Neuronal stem cell (in vitro differentiated cells): ENCODE results near the gene PFKFB3.
A peak's percentile ranks its signal among the peaks of the same experiment; 100 is the strongest.

Experiments
- DNase-seq: peaks from one replicate; pipeline ENCODE4 v3.0.0-alpha.2; 2013; ENCODE audit warnings: low spot score
- H2AFZ ChIP-seq: one replicate; pipeline ENCODE4 v1.6.1; 2013; ENCODE audit warnings: mild to moderate bottlenecking, low read length, inconsistent platforms
- H2AK5ac ChIP-seq: 2 replicates; pipeline ENCODE4 v1.6.1; 2013; ENCODE audit warnings: low read depth, mild to moderate bottlenecking, inconsistent platforms, low read length, moderate library complexity, mixed read lengths
- H2BK120ac ChIP-seq: 2 replicates; pipeline ENCODE4 v1.6.1; 2013; ENCODE audit warnings: low read depth, mild to moderate bottlenecking, inconsistent platforms, low read length, moderate library complexity, mixed read lengths
- H2BK12ac ChIP-seq: one replicate; pipeline ENCODE4 v1.6.1; 2013; ENCODE audit warnings: low read length, inconsistent platforms
- H2BK15ac ChIP-seq: 2 replicates; pipeline ENCODE4 v1.6.1; 2013; ENCODE audit warnings: mild to moderate bottlenecking, low read length, inconsistent platforms, mixed read lengths
- H2BK5ac ChIP-seq: one replicate; pipeline ENCODE4 v1.6.1; 2013; ENCODE audit warnings: inconsistent platforms, mild to moderate bottlenecking, low read length, moderate library complexity
- H3K14ac ChIP-seq: one replicate; pipeline ENCODE4 v1.6.1; 2013; ENCODE audit warnings: low read length, inconsistent platforms
- H3K18ac ChIP-seq: 2 replicates; pipeline ENCODE4 v1.6.1; 2013; ENCODE audit warnings: low read length, inconsistent platforms
- H3K23ac ChIP-seq: 2 replicates; pipeline ENCODE4 v1.6.1; 2013; ENCODE audit warnings: low read depth, mild to moderate bottlenecking, mixed read lengths, low read length, inconsistent platforms; ENCODE audit not compliant: poor library complexity
- H3K27ac ChIP-seq: replicated peaks from 3 replicates; pipeline ENCODE4 v1.5.1; 2013; ENCODE audit warnings: low read length, inconsistent platforms
- H3K27me3 ChIP-seq, 3 experiments: 2 replicates each; pipeline ENCODE4 v1.6.1; 2013; ENCODE audit warnings: low read length in 3 of 3, mild to moderate bottlenecking in 2 of 3, inconsistent platforms in 1 of 3, low read depth in 1 of 3, mixed read lengths in 1 of 3, moderate library complexity in 1 of 3; ENCODE audit not compliant: control insufficient read depth in 3 of 3, insufficient read depth in 3 of 3
- H3K36me3 ChIP-seq, 2 donors: replicated peaks in 1 of 2; 2 replicates each; pipeline ENCODE4 v1.6.1; 2013; ENCODE audit warnings: low read length in 2 of 2; ENCODE audit not compliant: control insufficient read depth in 2 of 2, insufficient read depth in 2 of 2
- H3K4ac ChIP-seq: 2 replicates; pipeline ENCODE4 v1.6.1; 2013; ENCODE audit warnings: inconsistent platforms, mild to moderate bottlenecking, low read length, moderate library complexity
- H3K4me1 ChIP-seq, 2 donors: 1 replicate in 1 of 2; 2 replicates in 1 of 2; pipeline ENCODE4 v1.6.1; 2013; ENCODE audit warnings: low read length in 2 of 2, low read depth in 1 of 2; ENCODE audit not compliant: control insufficient read depth in 2 of 2, insufficient read depth in 1 of 2
- H3K4me2 ChIP-seq: one replicate; pipeline ENCODE4 v1.6.1; 2013; ENCODE audit warnings: mild to moderate bottlenecking, low read length, inconsistent platforms; ENCODE audit not compliant: insufficient read depth, poor library complexity, severe bottlenecking
- H3K4me3 ChIP-seq, 2 donors: 2 replicates each; pipeline ENCODE4 v1.5.1; 2013; ENCODE audit warnings: low read length in 2 of 2, mild to moderate bottlenecking in 2 of 2, inconsistent platforms in 1 of 2, moderate library complexity in 1 of 2
- H3K79me1 ChIP-seq: one replicate; pipeline ENCODE4 v1.6.1; 2013; ENCODE audit warnings: low read depth, mild to moderate bottlenecking, inconsistent platforms, low read length, moderate library complexity
- H3K9ac ChIP-seq: one replicate; pipeline ENCODE4 v1.6.1; 2013; ENCODE audit warnings: mild to moderate bottlenecking, low read depth, low read length, inconsistent platforms; ENCODE audit not compliant: poor library complexity
- H3K9me3 ChIP-seq, 2 donors: replicated peaks in 1 of 2; 2 replicates each; pipeline versions ENCODE3 to v1.6.1; 2013; ENCODE audit warnings: low read length in 2 of 2, mild to moderate bottlenecking in 2 of 2, inconsistent platforms in 1 of 2, low read depth in 1 of 2, mixed read lengths in 1 of 2, moderate library complexity in 1 of 2; ENCODE audit not compliant: control insufficient read depth in 2 of 2, insufficient read depth in 1 of 2
- H4K8ac ChIP-seq: one replicate; pipeline ENCODE4 v1.6.1; 2013; ENCODE audit warnings: low read depth, mild to moderate bottlenecking, inconsistent platforms, low read length, moderate library complexity
- H4K91ac ChIP-seq: one replicate; pipeline ENCODE4 v1.6.1; 2013; ENCODE audit warnings: low read length, low read depth, mild to moderate bottlenecking, inconsistent platforms; ENCODE audit not compliant: poor library complexity
- WGBS, 2 donors: extraction: QIAGEN DNeasy Blood & Tissue Kit; methylation state at CpG; one replicate each; pipeline ENCODE4 v1.1.7; 2013; ENCODE audit warnings: missing lambda C conversion rate in 2 of 2, mixed read lengths in 1 of 2; ENCODE audit not compliant: insufficient read length in 2 of 2, insufficient replicate concordance in 1 of 2; ENCODE audit errors: extremely low coverage in 2 of 2; 5-methylcytosine and 5-hydroxymethylcytosine counted together

PFKFB3 gene

DNA sequence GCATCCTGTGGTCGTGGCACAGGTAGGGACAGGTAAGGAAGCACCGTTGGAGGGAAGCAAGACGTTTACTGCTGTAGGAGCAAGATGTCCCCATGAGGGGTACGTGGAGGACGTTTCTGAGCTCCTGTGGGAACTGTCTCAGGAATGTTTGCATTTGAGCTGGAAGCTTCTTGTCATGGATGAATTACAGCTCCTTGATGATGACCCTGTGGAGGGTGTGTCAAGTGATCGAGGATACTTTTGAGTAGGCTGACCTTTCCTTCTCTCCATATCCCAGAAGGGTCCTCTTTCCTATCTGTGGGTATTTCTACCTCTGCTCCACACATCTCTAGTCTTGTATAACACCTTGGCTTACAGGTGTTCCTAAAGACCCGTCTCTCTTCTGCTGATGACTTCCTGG lies 94.8 kb downstream of the PFKFB3 start:
- Histone ChIP-seq H2AFZ (peak overlapping the region; percentile 54), H3K4me3 (no peak overlapping the region), H3K9ac (no peak overlapping the region), H4K91ac (no peak overlapping the region), H3K4me1 (peaks cover 12 to 20% of the 10 kb centered on the region in 2 donors), H3K4ac (no peak overlapping the region), H2BK12ac (no peak overlapping the region), H3K14ac (no peak overlapping the region), H4K8ac (no peak overlapping the region), H3K36me3 (no peaks in the 10 kb centered on the region), H3K18ac (no peak overlapping the region), H2BK120ac (no peak overlapping the region), H2BK15ac (no peak overlapping the region), H3K4me2 (no peak overlapping the region), H3K23ac (no peak overlapping the region), H2BK5ac (no peak overlapping the region), H2AK5ac (no peak overlapping the region), H3K9me3 (peaks cover 0 to 3% of the 10 kb centered on the region in 2 donors), H3K27me3 (no peaks in the 10 kb centered on the region), H3K27ac (no peak overlapping the region), H3K79me1 (no peaks in the 10 kb centered on the region)
- no CpG with 5 or more reads among the region's 7 CpGs for WGBS, 2 donors
- no peak for DNase-seq

DNA sequence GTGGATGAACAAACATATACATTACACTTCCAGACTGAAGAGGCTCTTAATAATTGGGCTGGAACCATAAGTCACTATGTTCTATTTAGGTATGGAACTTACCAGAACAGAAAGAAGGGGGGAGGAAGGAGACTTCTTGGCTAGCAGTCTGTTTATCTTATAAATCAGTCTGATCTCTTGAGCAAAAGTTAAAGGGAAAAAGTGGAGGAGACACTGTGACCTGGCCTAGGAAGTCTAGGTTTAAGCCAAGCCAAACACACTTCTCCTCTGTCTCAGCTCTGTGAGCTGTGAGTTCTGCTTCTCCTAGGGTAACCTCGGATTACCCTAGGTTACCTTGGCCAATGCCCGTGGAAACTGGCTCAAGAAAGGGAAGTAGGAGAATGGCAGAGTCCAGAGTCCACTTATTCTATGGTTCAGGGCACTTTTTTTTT lies 95.2 kb downstream of the PFKFB3 start:
- H2BK15ac ChIP-seq, result no peak overlapping the region
- H2AK5ac ChIP-seq, result no peak overlapping the region
- peaks cover 0 to 3% of the 10 kb centered on the region in 2 donors for H3K9me3 ChIP-seq
- no peak overlapping the region for H2BK120ac ChIP-seq
- no peak overlapping the region for H3K18ac ChIP-seq
- no peak overlapping the region for H3K27ac ChIP-seq
- no peak overlapping the region for H3K4me2 ChIP-seq
- WGBS, 2 donors, result no CpG with 5 or more reads among the region's 2 CpGs
- no peaks in the 10 kb centered on the region for H3K27me3 ChIP-seq
- no peak overlapping the region for H3K23ac ChIP-seq
- DNase-seq, result no peak
- no peak overlapping the region for H4K91ac ChIP-seq
- no peak overlapping the region for H3K14ac ChIP-seq
- H3K9ac ChIP-seq, result no peak overlapping the region
- H2AFZ ChIP-seq, result no peak overlapping the region
- no peak overlapping the region for H3K4ac ChIP-seq
- H2BK5ac ChIP-seq, result no peak overlapping the region
- H3K4me1 ChIP-seq, result peaks cover 12 to 20% of the 10 kb centered on the region in 2 donors
- H4K8ac ChIP-seq, result no peak overlapping the region
- H3K79me1 ChIP-seq, result no peaks in the 10 kb centered on the region
- no peak overlapping the region for H2BK12ac ChIP-seq
- no peak overlapping the region for H3K4me3 ChIP-seq
- H3K36me3 ChIP-seq, result no peaks in the 10 kb centered on the region

DNA sequence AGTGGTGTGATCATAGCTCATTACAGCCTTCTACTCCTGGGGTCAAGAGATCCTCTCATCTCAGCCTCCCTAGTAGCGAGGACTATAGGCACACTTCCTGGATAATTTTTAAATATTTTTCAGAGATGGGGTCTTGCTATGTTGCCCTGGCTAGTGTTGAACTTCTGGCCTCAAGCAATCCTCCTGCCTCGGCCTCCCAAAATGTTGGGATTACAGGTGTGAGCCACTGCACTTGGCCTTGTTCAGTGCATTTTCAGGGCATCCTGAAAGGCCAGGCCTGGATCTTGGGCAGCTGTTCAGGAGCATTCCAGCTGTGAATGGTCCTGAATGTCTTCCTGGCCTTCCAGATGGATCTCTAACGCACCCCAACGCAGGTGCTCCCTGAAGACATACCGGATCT lies 95.7 kb downstream of the PFKFB3 start:
- H3K27me3 ChIP-seq, result no peaks in the 10 kb centered on the region
- H3K18ac ChIP-seq, result no peak overlapping the region
- no peak overlapping the region for H3K27ac ChIP-seq
- no peak for DNase-seq
- no peak overlapping the region for H2AFZ ChIP-seq
- no peak overlapping the region for H2AK5ac ChIP-seq
- no peak overlapping the region for H4K91ac ChIP-seq
- H3K9ac ChIP-seq, result no peak overlapping the region
- no peak overlapping the region for H2BK12ac ChIP-seq
- no peak overlapping the region for H3K4ac ChIP-seq
- no peak overlapping the region for H4K8ac ChIP-seq
- WGBS, 2 donors, result no CpG with 5 or more reads among the region's 5 CpGs
- H3K4me2 ChIP-seq, result no peak overlapping the region
- H3K36me3 ChIP-seq, result no peaks in the 10 kb centered on the region
- peaks cover 0 to 3% of the 10 kb centered on the region in 2 donors for H3K9me3 ChIP-seq
- H2BK120ac ChIP-seq, result no peak overlapping the region
- peaks cover 12 to 20% of the 10 kb centered on the region in 2 donors for H3K4me1 ChIP-seq
- no peak overlapping the region for H3K23ac ChIP-seq
- H3K14ac ChIP-seq, result no peak overlapping the region
- H3K79me1 ChIP-seq, result no peaks in the 10 kb centered on the region
- no peak overlapping the region for H3K4me3 ChIP-seq
- no peak overlapping the region for H2BK15ac ChIP-seq
- no peak overlapping the region for H2BK5ac ChIP-seq

DNA sequence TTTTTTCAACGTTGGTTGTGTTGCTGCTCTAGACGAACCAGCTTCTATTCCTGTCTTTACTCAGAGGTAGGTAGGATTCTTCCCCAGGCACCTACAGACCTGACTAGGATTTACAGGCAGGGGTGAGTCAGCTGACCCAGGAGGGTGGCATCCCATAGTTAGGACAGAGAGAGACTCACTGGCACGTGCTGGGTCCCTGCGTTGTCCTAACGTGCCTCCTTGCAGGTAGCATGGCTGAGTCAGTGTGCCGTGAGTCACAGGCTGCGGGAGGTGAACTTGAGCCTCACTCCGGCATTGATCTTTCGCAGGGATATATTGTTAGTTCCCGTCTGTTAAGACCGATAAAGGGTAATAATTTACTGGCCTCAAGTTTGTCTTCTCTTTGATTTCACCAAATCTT lies 96.5 kb downstream of the PFKFB3 start:
- Histone ChIP-seq H2BK120ac (no peak overlapping the region), H3K18ac (peak overlapping the region; percentile 73), H2BK15ac (no peak overlapping the region), H3K9me3 (peaks cover 0 to 3% of the 10 kb centered on the region in 2 donors), H2AFZ (no peak overlapping the region), H3K23ac (no peak overlapping the region), H3K4me3 (no peak overlapping the region), H3K4me1 (peaks cover 12 to 20% of the 10 kb centered on the region in 2 donors), H2BK5ac (no peak overlapping the region), H4K8ac (no peak overlapping the region), H2BK12ac (no peak overlapping the region), H3K36me3 (no peaks in the 10 kb centered on the region), H3K27me3 (no peaks in the 10 kb centered on the region), H3K79me1 (no peaks in the 10 kb centered on the region), H3K14ac (no peak overlapping the region), H4K91ac (no peak overlapping the region), H3K9ac (no peak overlapping the region), H3K27ac (no peak overlapping the region), H3K4ac (no peak overlapping the region), H3K4me2 (no peak overlapping the region), H2AK5ac (no peak overlapping the region)
- WGBS, 2 donors, result no CpG with 5 or more reads among the region's 11 CpGs
- DNase-seq, result no peak
